AG09309 (cell line): ENCODE measurements around the gene EIF2A.

Experiments
- DNase-seq: peaks from one replicate; pipeline ENCODE4 v3.0.0-alpha.2; 2010; ENCODE audit warnings: low read depth
- H3K4me3 ChIP-seq: 2 replicates; pipeline ENCODE4 v1.5.1; 2011; ENCODE audit warnings: mild to moderate bottlenecking, low read depth, low read length, moderate library complexity; ENCODE audit not compliant: control insufficient read depth
- TF ChIP-seq, protein P1 (sequence below): IDR thresholded peaks from 2 replicates; pipeline ENCODE4 v1.5.1; 2011; ENCODE audit warnings: mild to moderate bottlenecking, low read depth, low read length, inconsistent platforms; ENCODE audit not compliant: insufficient read depth, control insufficient read depth; ENCODE audit errors: missing control alignments

Gene EIF2A

DNA sequence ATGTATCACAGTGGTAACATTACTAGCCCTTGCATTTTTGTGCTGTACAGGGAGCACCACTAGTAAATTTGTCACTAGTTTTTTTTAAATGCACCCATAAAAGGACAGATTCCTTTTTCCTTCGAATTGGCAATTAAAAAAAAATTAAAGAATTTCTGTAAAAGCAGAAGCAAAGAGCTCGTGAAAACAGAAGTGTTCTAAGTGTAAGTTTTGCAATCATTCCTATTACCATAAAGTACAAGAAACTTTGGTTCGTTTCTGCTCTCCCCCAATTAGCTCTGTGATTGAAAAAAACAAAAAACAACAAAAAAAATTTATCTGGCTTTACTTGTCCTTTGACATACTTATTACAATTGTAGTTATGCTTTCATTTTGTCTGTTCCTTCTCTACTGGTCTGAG lies 5.6 kb upstream of the EIF2A start:
- DNase-seq, result no peak
- TF ChIP-seq, protein P1, sequence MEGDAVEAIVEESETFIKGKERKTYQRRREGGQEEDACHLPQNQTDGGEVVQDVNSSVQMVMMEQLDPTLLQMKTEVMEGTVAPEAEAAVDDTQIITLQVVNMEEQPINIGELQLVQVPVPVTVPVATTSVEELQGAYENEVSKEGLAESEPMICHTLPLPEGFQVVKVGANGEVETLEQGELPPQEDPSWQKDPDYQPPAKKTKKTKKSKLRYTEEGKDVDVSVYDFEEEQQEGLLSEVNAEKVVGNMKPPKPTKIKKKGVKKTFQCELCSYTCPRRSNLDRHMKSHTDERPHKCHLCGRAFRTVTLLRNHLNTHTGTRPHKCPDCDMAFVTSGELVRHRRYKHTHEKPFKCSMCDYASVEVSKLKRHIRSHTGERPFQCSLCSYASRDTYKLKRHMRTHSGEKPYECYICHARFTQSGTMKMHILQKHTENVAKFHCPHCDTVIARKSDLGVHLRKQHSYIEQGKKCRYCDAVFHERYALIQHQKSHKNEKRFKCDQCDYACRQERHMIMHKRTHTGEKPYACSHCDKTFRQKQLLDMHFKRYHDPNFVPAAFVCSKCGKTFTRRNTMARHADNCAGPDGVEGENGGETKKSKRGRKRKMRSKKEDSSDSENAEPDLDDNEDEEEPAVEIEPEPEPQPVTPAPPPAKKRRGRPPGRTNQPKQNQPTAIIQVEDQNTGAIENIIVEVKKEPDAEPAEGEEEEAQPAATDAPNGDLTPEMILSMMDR, result no peak

DNA sequence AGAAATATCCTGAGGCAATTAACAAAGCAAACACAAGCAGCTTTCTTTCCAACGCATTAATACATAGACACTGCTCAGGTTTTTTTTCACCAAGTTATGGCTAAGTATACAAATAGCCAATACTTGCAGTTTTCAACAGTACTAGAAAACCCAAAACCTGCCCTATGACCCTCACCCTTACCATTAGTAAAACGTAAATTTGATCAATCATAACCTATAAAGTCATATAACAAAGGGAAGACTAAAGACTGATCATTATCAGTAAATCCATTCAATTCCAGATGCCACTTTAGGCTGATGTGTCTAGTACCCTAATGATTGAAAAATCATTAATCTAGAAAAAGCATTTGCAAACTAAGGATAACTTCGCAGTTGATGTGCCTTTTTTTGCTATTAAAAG lies 3.5 kb upstream of the EIF2A start:
- no peak for DNase-seq
- no peak overlapping the region for H3K4me3 ChIP-seq
- TF ChIP-seq, protein P1, result no peak

More for the DNA sequence above, 5.6 kb upstream of the EIF2A start:
- H3K4me3 ChIP-seq, result no peak overlapping the region

DNA sequence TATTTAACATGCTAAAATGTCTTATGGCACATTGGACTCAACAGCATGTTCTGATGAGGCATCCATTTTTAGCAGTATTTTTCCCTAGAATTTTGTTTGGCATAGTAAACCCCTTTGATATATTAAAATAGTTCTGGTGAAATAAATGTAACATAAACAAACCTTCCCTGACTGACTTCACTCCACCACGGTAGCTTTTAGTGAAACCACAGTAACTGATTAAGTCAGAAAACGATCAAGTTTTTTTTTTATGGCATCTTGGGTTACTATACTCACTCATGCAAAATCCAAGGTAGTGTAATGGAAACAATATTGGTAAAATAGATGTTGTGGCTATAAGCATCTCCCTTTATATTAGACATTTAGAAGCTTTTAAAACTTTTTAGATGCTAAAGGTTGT lies 3.1 kb upstream of the EIF2A start:
- TF ChIP-seq, protein P1, result no peak
- H3K4me3 ChIP-seq, result no peak overlapping the region
- no peak for DNase-seq

DNA sequence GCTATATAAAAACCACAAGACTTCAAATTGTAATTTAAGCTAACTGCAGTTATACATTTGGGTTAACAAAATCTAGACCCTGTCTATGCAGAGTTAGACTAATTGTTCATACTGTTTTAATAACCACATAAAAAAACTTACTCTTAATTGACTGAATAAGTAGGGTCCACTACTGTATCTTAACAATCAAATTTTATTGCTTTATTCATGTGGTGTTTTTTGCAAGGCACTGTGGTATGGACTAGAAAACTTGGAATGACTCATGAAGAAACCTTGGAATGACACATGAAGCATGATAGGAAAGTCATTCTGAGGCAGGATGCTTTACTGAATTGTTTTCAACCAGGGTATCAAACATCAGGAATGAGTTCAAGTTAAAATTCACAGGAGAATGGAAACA lies 2.5 kb upstream of the EIF2A start:
- peak; percentile 41 for DNase-seq
- no peak overlapping the region for H3K4me3 ChIP-seq

DNA sequence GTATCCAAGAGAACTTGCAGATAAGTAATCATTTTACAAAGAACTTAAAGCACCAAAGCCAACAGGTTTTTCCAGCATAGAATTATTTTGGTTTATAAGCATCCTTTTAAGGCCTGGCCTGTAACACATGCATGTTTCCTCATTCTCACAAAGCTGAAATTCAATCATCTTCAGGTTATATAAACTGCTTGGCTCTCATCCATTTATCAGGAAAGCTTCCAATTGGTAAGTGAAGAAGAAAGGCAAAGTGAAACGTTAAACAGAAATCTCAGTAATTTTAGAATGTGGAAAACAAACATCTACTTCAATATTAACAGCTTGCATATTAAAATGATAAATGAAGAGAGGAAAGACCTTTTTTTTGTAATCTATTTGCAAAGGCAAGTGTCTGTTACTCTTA lies 1.9 kb upstream of the EIF2A start:
- TF ChIP-seq, protein P1, result no peak
- DNase-seq, result peak; percentile 23
- peak overlapping the region; percentile 91 for H3K4me3 ChIP-seq

More for the DNA sequence above, 2.5 kb upstream of the EIF2A start:
- TF ChIP-seq, protein P1, result no peak

DNA sequence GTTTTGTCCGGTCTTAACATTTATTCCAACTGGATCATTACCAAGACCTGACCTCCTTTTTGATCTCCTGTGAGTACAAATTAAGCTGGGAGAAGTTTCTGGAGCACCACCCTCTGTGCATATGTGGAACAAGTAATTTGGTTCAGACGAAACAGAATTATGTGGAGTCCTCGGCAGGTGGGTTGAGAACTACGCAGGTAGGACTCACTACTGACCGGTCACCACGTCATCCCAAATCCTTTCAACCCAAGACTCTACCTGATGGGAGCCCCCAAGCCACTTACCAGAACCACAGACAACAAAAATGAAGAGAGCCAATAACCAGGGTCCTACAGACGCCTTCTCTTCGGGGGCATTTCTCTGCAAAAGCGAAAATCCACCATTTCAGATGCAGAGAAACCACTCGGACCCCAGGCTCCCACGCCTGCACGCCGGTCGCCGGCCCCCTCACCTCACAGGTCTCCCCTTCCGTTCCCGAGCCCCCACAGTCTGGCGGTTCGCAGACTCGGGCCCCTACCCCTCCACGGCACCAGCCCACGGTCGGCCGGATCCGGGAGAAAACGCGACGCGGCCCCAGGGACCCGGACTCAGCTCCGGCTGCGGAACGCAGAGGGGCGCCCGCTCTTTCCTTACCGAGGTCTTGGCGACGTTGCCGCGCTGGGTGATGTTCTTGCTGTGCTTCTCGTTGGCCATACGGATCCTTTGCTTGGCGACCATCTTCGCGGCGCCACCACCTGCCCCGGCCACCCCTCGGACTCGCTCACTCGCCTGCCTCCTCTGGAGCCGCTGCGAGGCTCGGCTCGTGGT lies 965 bp upstream of the EIF2A start:
- peak overlapping the region; percentile 91 for H3K4me3 ChIP-seq
- TF ChIP-seq, protein P1, result no peak
- no peak for DNase-seq
